Retinal pigment epithelial cell (primary cell): ENCODE data around the gene ADAP1.

Experiments used
- DNase-seq: peaks from one replicate; pipeline ENCODE4 v3.0.0-alpha.2; 2010; ENCODE audit warnings: low read depth
- H3K4me3 ChIP-seq: 2 replicates; pipeline ENCODE4 v1.5.1; 2011; ENCODE audit warnings: mild to moderate bottlenecking, low read length, control low read depth, moderate library complexity
- CTCF ChIP-seq: conservative IDR thresholded peaks from 2 replicates; pipeline ENCODE4 v1.5.1; 2011; ENCODE audit warnings: low read depth, low read length, control low read depth, inconsistent platforms

The ADAP1 gene

DNA sequence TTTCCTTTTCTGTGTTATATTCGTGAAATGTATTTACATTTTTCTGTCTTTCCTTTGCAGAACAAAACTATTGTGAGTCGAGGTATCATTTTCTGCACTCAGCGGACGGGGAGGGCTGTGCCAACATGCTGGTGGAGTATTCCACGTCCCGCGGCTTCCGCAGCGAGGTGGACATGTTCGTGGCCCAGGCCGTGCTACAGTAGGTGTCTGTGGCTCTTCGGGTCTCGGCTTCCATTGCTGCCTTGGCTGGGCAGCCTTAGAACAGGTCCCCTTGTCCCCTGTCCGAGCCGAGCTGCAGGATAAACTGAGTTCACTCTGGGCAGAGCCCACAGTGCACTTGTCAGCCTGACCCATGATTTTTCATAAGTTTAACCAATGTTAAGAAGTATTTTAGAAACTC, 63.6 kb downstream of the ADAP1 start:
- no peak for TF ChIP-seq CTCF
- no peak for DNase-seq

GRCh38 chr7:889391-889790, 65.1 kb downstream of the ADAP1 start:
- no peak overlapping the region for H3K4me3 ChIP-seq
- no peak for TF ChIP-seq CTCF
- DNase-seq: no peak

More for the DNA sequence above, 63.6 kb downstream of the ADAP1 start:
- H3K4me3 ChIP-seq: no peak overlapping the region

- no peak for DNase-seq
- TF ChIP-seq CTCF: no peak
- H3K4me3 ChIP-seq: no peak overlapping the region
Measured at GRCh38 chr7:889025-889390, 65.5 kb downstream of the ADAP1 start.

DNA sequence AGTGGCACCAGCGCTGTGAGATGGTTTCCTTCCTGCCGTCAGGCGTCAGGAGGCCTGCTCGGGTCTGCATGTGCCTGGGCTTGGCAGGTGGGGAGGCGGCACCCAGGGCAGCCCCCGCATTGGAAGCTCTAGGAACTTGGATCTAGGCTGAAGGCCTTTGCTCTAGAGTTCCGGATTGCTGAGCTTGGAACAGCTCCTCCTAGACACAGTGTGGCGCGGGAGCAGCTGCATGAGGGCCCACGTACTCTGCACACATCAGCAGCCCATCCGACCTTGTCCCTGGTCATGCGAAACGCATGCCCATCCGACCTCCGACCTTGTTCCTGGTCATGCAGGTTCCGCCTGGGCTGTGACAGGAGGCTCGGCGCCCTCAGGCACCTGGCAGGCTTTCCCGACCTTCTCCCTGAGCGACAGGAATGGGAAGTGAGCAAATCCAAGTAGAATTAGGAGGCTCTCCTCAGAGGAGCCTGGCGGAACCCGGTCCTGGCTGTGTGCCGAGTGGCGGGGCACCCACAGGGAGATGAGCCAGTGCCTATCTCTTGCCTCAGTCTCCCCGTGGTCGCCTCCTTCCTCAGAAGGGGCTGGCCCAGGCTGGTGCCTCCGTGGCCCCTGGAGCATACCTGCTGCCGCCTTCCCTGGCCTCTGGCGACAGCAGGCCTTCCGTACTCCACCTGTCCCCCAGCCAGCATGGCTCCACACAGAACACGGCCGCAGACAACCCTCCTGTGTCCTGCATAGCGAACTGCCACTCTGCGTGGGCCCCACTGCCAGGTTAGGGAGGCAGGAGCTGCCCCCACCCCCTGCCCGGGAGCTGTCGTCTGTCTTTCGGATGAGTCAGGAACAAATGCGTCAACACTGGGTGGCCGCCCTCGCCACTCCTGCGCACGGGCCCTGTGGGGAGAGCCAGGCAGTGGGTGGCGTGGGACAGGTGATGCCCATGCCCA, 66.1 kb downstream of the ADAP1 start:
- no peak for DNase-seq
- no peak overlapping the region for H3K4me3 ChIP-seq
- TF ChIP-seq CTCF: no peak

GRCh38 chr7:887488-887820, 67.0 kb downstream of the ADAP1 start:
- H3K4me3 ChIP-seq: no peak overlapping the region
- TF ChIP-seq CTCF: no peak
- no peak for DNase-seq

- no peak overlapping the region for H3K4me3 ChIP-seq
- TF ChIP-seq CTCF: no peak
- no peak for DNase-seq
Measured at GRCh38 chr7:886626-887487, 67.6 kb downstream of the ADAP1 start.
